Glutamatergic neuron (in vitro differentiated cells): ENCODE measurements around the gene SAYSD1. TPM values are rescaled to one million over a fixed set of nuclear protein-coding genes. Genes with fewer than 3 reads are reported as not detected.

Source experiments
- DNase-seq: peaks from one replicate; pipeline ENCODE4 v3.0.0; 2022
- H3K27ac Mint-ChIP-seq: one replicate; pipeline ENCODE4 v1.8.0; 2020; ENCODE audit warnings: mild to moderate bottlenecking, mixed read lengths, inconsistent platforms; ENCODE audit not compliant: unreplicated experiment
- H3K27me3 Mint-ChIP-seq: one replicate; pipeline ENCODE4 v1.8.0; 2020; ENCODE audit warnings: mild to moderate bottlenecking, moderate library complexity, mixed read lengths, inconsistent platforms; ENCODE audit not compliant: unreplicated experiment
- H3K36me3 Mint-ChIP-seq: one replicate; pipeline ENCODE4 v1.8.0; 2020; ENCODE audit warnings: mild to moderate bottlenecking, mixed read lengths, inconsistent platforms; ENCODE audit not compliant: unreplicated experiment
- H3K4me1 Mint-ChIP-seq: one replicate; pipeline ENCODE4 v1.8.0; 2020; ENCODE audit warnings: mild to moderate bottlenecking, low read depth, mixed read lengths, inconsistent platforms; ENCODE audit not compliant: unreplicated experiment
- H3K4me3 Mint-ChIP-seq: one replicate; pipeline ENCODE4 v1.8.0; 2020; ENCODE audit warnings: mild to moderate bottlenecking, mixed read lengths, inconsistent platforms; ENCODE audit not compliant: unreplicated experiment
- H3K9me3 Mint-ChIP-seq: one replicate; pipeline ENCODE4 v1.8.0; 2020; ENCODE audit warnings: mild to moderate bottlenecking, moderate library complexity, mixed read lengths, inconsistent platforms; ENCODE audit not compliant: unreplicated experiment
- CTCF ChIP-seq: fragments of 200-600 bp; sonication (generic); IDR thresholded peaks from one replicate; pipeline ENCODE4 v1.5.0; 2021; ENCODE audit not compliant: partially characterized antibody, unreplicated experiment
- total RNA-seq: library from RNA; stranded (reverse); fragmentation: NEBNext Ultra II Directional; extraction: Animal tissue kit (Norgen Biotek cat#: 25700); gene quantifications from one replicate; pipeline ENCODE4 v1.2.1, GENCODE V29; 2021; ENCODE audit not compliant: unreplicated experiment

The SAYSD1 gene
- total RNA-seq, 1 donor from 2014 or later, result 18.4 TPM

- H3K9me3 Mint-ChIP-seq, result no peaks in the 10 kb centered on the region
- TF ChIP-seq CTCF, result no peak
- H3K4me1 Mint-ChIP-seq, result peaks cover 4% of the 10 kb centered on the region
- no peak overlapping the region for H3K4me3 Mint-ChIP-seq
- DNase-seq, result no peak
- no peaks in the 10 kb centered on the region for H3K36me3 Mint-ChIP-seq
- no peak overlapping the region for H3K27ac Mint-ChIP-seq
- peaks cover 2% of the 10 kb centered on the region for H3K27me3 Mint-ChIP-seq
These were observed 38.9 kb upstream of the SAYSD1 start for GRCh38 chr6:39153766-39154397.

- TF ChIP-seq CTCF, result no peak
- Mint-ChIP-seq H3K36me3 (no peaks in the 10 kb centered on the region), H3K27ac (no peak overlapping the region), H3K9me3 (no peaks in the 10 kb centered on the region), H3K4me3 (no peak overlapping the region), H3K27me3 (peaks cover 2% of the 10 kb centered on the region), H3K4me1 (peaks cover 4% of the 10 kb centered on the region)
- no peak for DNase-seq
These were observed 37.3 kb upstream of the SAYSD1 start for GRCh38 chr6:39152262-39152661.

- Mint-ChIP-seq H3K4me3 (no peak overlapping the region), H3K27me3 (peaks cover 2% of the 10 kb centered on the region), H3K36me3 (no peaks in the 10 kb centered on the region), H3K9me3 (no peaks in the 10 kb centered on the region), H3K4me1 (peaks cover 4% of the 10 kb centered on the region), H3K27ac (no peak overlapping the region)
- no peak for DNase-seq
- TF ChIP-seq CTCF, result no peak
These were observed 36.2 kb upstream of the SAYSD1 start for GRCh38 chr6:39151211-39151610.

GRCh38 chr6:39144481-39145173 lies 29.6 kb upstream of the SAYSD1 start:
- no peak for TF ChIP-seq CTCF
- H3K4me3 Mint-ChIP-seq, result no peak overlapping the region
- peaks cover 3% of the 10 kb centered on the region for H3K27me3 Mint-ChIP-seq
- no peaks in the 10 kb centered on the region for H3K36me3 Mint-ChIP-seq
- no peak overlapping the region for H3K27ac Mint-ChIP-seq
- no peaks in the 10 kb centered on the region for H3K9me3 Mint-ChIP-seq
- no peak for DNase-seq
- H3K4me1 Mint-ChIP-seq, result no peaks in the 10 kb centered on the region

- TF ChIP-seq CTCF, result no peak
- H3K27ac Mint-ChIP-seq, result no peak overlapping the region
- no peaks in the 10 kb centered on the region for H3K9me3 Mint-ChIP-seq
- no peaks in the 10 kb centered on the region for H3K4me1 Mint-ChIP-seq
- peaks cover 3% of the 10 kb centered on the region for H3K27me3 Mint-ChIP-seq
- no peak for DNase-seq
- H3K4me3 Mint-ChIP-seq, result no peak overlapping the region
- H3K36me3 Mint-ChIP-seq, result no peaks in the 10 kb centered on the region
These were observed 28.4 kb upstream of the SAYSD1 start for GRCh38 chr6:39143238-39143930.
